Tongue (tissue), 2 donors: ENCODE data around the gene TMEM150C. TPM values are rescaled to one million over a fixed set of nuclear protein-coding genes. Genes with fewer than 3 reads are reported as not detected.
A peak's percentile ranks its signal among the peaks of the same experiment; 100 is the strongest.
"Not testable (repeated sequence)": the region's sequence is repeated elsewhere in the genome, so short reads cannot be mapped to it uniquely, and the experiment has no call there.

Source experiments
- DNase-seq: peaks from one replicate; pipeline ENCODE4 v3.0.0-alpha.2; 2015
- total RNA-seq: library from RNA; depleted of rRNA; stranded (reverse); fragments of >200 nt; gene quantifications from one replicate; pipeline ENCODE4 v1.2.3, GENCODE V29; 2014

The TMEM150C gene
- total RNA-seq, 1 donor from 2014 or later, result 6.4 TPM

DNA sequence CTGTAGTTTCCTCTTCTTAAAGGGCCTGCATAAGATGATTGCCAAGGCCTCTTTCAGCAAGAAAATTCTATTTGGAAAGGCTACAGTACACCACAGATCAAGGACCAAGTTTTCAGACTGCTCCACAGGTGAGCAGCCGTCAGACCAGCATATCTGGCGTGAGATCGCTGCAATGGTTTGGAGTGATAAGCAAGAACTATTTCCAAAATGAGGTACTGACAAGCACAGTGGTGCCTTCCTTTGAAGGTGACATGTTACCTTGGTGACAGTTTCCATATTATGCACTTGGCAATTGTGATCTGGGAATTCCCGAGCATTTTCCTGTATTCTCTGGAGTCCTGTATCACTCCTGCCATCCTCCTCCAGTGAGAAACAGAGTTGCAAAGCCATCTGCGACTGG lies 7.3 kb upstream of the TMEM150C start:
- no peak for DNase-seq

- no peak for DNase-seq
These were observed 5.7 kb upstream of the TMEM150C start for GRCh38 chr4:82567444-82567843.

DNA sequence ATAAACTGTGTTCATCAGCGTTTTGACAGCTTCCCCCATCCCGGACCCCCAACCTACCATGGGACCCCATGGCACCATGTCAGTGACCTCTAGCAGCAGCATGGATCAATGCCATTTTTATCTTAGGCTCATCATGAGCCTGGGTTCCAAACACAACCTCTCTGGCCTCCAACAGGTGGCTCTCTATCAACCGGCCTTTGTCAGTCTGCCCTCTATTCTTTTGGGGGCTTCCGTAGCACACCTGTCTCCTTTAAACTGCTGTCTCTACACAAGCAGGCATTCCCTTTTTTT lies 721 bp upstream of the TMEM150C start:
- DNase-seq, result no peak

- no peak for DNase-seq
These were observed 669 bp downstream of the TMEM150C start for GRCh38 chr4:82560853-82561785.

DNA sequence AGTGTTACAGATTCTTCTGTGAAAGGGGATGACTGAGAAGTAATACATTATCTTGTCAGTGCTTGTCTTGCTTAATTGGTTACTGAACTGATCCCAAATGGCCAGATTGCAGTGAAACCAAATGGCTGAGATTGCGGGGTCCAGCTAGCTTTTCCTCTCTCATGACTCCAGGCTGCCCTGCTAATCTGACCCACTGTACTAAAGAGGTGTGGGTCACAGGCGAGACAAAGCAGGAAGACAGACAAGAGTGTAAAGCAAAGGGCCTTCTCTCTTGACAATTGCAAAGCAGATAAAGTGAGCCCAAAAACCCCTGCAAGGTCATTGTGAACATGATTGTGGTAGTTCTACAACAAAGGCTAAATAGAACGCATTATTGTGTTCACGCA lies 2.1 kb downstream of the TMEM150C start:
- no peak for DNase-seq

GRCh38 chr4:82559090-82559734 lies 2.6 kb downstream of the TMEM150C start:
- not testable (repeated sequence) for DNase-seq

DNA sequence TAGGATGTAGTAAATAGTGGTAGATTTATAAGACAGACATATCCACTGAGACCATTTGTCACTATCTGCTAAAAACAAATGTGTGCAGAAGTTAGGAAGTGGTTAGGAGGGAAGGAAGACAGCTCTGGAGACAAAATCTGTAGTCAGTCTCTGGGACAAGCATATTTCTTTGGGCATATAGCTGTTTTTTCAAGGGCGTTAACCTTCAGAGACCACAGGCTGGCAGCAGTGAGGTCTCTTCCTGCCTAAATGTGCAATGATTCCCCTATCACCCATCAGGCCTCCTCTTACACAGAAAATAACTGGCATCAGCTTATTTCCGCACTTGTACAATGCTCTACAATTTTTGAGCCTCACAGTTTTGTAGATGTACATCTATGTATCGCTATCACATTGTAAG lies 6.5 kb downstream of the TMEM150C start:
- peak; percentile 14 for DNase-seq

- no peak for DNase-seq
These were observed 8.8 kb downstream of the TMEM150C start for GRCh38 chr4:82553020-82553419.

DNA sequence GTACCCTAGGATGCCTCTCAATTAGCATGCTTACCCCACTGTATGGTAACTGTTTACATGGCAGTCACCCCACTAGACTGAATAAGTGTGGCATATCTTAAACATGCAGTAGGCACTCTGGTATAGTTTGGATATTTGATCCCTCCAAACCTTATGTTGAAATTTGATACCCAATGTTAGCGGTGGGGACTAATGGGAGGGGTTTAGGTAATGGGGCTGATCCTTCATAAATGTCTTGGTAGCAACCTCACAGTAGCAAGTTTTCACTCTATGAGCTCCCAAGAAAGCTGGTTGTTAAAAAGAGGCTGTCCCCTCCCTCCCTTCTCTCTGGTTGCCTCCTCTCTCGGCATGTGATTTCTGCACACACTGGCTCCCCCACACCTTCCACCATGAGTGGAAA lies 10.1 kb downstream of the TMEM150C start:
- no peak for DNase-seq

GRCh38 chr4:82547850-82548249 lies 13.9 kb downstream of the TMEM150C start:
- DNase-seq, result not testable (repeated sequence)

DNA sequence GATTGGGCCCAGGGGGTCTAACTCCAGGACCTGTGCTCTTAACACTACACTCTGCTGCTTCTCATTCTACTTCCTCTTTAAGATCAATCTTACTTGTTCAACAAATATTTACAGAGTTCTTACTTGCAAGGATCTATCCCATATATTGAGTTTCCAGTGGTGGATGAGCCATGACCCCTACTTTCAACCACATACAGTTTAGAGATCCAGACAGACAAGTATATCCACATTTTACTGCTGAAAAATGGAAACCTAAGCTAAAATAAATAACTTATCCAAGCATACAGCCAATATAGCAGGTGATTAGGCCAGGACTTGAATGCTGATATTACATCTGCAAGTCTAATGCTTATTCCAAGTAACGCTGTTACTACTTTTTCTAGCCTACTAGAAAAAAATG lies 18.7 kb downstream of the TMEM150C start:
- DNase-seq, result no peak

DNA sequence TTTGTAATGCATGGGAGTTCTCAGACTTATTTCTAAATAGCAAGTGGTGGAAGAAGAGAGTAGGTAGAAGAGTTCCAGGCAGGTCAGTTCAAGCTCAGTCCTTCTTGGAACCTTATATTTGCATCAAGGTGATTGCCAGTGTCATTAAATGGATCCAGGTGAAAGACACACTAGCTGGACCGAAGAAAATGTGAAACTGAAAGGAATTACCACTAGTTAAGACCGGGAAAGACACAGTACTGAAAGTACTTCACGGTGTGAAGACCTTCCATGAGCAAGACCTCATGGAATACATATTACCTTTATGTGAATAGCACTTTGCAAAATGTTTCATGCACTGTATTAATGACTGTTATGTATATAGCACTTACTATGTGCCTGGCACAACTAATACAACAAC lies 19.1 kb downstream of the TMEM150C start:
- DNase-seq, result no peak

DNA sequence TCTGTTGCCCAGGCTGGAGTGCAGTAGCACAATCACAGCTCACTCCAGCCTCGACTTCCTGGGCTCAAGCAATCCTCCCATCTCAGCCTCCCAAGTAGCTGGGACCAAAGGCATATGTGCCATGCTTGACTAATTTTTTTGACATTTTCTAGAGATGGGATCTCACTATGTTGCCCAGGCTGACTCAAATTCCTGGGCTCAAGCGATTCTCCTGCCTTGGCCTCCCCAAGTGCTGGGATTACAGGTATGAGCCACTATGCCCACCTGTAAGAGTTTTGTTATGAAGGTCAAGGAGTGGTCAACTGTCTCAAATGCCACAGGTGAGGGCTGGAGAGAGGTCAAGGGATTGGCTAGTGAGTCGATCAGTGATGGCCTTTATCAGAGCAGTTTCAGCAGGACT lies 32.5 kb downstream of the TMEM150C start:
- DNase-seq, result no peak

GRCh38 chr4:82528868-82529267 lies 32.9 kb downstream of the TMEM150C start:
- no peak for DNase-seq

- no peak for DNase-seq
These were observed 33.7 kb downstream of the TMEM150C start for GRCh38 chr4:82528074-82528473.

GRCh38 chr4:82525307-82525911 lies 36.4 kb downstream of the TMEM150C start:
- no peak for DNase-seq

DNA sequence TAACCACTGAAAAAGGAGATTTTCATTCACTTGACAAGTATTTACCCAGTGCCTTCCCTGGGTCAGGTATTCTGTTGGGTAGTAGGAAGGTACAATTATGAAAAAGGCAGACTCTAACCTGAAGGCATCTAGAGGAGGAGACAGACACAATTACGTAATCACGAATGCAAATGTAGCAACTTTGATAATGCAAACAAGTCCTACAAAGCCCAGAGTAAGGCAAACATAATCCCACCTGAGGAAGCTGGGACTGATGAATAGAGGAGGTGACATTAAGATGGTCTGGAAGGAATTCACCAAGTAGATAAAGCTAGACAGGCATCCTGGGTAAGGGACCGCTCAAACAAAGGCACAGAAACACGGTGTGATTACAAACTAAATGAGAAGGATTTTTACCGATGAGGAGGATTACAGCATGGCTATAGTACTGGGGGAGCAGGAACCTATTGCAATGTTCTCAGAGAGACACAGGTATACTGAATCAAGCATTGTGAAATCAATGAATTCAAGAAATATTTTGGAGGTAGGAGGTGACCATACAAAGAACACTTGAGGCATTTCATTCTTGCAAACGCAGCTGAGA lies 37.1 kb downstream of the TMEM150C start:
- DNase-seq, result no peak

GRCh38 chr4:82523179-82523578 lies 38.6 kb downstream of the TMEM150C start:
- DNase-seq, result no peak

DNA sequence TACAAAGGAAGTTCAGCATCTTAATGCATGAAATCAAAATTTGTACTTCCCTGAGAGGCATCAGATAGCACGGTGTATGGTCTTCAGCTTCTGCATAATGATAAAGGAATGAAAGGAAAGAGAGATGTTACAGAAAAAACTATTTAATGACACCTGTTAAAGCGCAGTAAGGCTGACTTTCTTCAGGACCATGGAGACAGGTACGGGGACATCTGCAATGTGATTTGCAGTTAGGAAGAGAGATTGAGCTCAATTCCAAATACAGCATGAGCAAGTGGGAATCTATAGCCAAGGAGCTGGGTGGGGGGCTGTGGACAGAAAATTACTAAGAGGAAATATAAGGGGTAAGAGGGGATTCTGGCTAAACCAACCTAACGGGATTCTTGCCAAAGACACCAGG lies 39.3 kb downstream of the TMEM150C start:
- DNase-seq, result no peak

GRCh38 chr4:82521283-82521682 lies 40.5 kb downstream of the TMEM150C start:
- no peak for DNase-seq

- no peak for DNase-seq
These were observed 42.0 kb downstream of the TMEM150C start for GRCh38 chr4:82519776-82520175.

- no peak for DNase-seq
These were observed 42.7 kb downstream of the TMEM150C start for GRCh38 chr4:82519072-82519471.

DNA sequence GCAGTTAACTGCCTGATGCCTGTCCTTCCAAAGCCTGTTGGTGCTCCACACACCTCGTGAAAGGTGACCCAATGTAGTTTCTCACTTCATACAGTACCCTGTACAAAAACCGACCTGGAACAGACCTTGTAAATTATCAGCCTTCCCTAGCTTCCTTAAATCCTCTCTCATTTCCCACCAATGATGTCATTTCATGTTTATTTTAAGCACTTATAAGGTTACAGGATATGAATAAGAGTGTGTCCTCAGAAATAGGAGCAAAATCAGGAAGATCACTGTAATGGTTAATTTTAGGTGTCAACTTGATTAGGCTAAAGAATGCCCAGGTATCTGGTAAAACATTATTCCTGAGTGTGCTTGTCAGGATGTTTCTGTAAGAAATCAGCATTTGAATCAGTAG lies 44.7 kb downstream of the TMEM150C start:
- no peak for DNase-seq
